ENCODE data around the gene COMMD7.

COMMD7 gene

DNA sequence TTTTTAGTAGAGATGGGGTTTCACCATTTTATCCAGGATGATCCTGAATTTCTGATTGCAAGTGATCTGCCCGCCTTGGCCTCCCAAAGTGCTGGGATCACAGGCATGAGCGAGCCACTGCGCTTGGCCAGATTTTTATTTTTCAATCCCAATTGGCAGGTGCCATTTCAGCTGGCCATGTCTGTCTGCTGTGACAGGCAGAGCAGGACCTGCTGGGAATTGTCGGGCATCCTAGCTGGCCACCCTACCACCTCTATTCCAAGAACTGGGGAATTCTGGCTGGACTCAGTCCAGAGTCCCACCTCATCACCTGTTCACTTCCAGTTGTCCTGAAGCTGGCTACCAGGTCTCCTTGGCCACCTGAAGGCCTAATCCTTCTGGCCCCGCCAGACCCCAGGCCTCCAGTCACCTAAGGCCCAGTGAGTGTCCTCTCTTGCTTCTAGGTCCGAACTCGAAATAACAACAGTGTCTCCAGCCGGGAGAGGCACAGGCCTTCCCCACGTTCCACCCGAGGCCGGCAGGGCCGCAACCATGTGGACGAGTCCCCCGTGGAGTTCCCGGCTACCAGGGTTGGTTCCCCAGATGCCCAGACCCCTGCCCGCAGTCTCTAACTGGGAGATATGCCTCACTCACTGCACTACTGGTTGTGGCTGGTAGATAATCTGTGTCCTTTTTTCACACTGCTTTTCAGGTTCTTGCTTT, 42.9 kb upstream of the COMMD7 start:
- H3K4me3 ChIP-seq (ENCODE audit: low read length) = no peak overlapping the region
- TF ChIP-seq, protein P1, sequence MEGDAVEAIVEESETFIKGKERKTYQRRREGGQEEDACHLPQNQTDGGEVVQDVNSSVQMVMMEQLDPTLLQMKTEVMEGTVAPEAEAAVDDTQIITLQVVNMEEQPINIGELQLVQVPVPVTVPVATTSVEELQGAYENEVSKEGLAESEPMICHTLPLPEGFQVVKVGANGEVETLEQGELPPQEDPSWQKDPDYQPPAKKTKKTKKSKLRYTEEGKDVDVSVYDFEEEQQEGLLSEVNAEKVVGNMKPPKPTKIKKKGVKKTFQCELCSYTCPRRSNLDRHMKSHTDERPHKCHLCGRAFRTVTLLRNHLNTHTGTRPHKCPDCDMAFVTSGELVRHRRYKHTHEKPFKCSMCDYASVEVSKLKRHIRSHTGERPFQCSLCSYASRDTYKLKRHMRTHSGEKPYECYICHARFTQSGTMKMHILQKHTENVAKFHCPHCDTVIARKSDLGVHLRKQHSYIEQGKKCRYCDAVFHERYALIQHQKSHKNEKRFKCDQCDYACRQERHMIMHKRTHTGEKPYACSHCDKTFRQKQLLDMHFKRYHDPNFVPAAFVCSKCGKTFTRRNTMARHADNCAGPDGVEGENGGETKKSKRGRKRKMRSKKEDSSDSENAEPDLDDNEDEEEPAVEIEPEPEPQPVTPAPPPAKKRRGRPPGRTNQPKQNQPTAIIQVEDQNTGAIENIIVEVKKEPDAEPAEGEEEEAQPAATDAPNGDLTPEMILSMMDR (IDR thresholded peaks at IDR 0.05; ENCODE audit: insufficient read depth, low read depth, low read length, missing control alignments) = no peak
- no peak for DNase-seq (ENCODE audit: low read depth)

DNA sequence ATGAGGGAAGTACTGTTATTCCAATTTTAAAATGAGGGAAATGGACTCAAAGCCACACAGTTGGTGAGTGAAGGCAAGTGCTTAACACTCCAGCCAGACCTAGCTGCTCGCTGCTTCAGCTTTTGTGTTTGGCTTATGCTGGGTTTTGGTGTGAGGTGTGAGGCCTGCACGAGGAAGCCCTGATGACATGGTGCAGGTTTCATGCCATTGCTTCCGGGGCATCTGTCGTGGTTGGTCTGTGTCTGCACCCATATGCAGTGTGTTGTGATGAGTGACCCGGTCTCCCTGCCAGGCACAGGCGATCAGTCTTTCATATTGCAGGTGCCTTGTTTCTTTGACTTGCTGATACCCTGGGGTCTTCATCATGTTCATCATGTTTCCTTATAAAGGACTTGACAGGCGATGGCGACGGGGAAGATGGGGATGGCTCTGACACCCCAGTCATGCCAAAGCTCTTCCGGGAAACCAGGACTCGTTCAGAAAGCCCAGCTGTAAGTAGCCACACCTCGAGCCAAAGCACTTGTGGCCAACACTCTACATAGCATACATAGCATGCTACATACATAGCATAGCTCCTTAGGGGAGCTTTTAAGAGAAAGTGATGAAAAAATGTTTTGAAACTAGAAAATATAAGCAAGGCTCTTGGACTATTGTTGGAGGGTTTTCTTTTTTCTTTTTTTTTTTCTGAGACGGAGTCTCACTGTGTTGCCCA, 41.3 kb upstream of the COMMD7 start:
- DNase-seq (ENCODE audit: low read depth) = no peak
- H3K4me3 ChIP-seq (ENCODE audit: low read length) = no peak overlapping the region
- TF ChIP-seq, protein P1 (IDR thresholded peaks at IDR 0.05; ENCODE audit: insufficient read depth, low read depth, low read length, missing control alignments) = no peak

DNA sequence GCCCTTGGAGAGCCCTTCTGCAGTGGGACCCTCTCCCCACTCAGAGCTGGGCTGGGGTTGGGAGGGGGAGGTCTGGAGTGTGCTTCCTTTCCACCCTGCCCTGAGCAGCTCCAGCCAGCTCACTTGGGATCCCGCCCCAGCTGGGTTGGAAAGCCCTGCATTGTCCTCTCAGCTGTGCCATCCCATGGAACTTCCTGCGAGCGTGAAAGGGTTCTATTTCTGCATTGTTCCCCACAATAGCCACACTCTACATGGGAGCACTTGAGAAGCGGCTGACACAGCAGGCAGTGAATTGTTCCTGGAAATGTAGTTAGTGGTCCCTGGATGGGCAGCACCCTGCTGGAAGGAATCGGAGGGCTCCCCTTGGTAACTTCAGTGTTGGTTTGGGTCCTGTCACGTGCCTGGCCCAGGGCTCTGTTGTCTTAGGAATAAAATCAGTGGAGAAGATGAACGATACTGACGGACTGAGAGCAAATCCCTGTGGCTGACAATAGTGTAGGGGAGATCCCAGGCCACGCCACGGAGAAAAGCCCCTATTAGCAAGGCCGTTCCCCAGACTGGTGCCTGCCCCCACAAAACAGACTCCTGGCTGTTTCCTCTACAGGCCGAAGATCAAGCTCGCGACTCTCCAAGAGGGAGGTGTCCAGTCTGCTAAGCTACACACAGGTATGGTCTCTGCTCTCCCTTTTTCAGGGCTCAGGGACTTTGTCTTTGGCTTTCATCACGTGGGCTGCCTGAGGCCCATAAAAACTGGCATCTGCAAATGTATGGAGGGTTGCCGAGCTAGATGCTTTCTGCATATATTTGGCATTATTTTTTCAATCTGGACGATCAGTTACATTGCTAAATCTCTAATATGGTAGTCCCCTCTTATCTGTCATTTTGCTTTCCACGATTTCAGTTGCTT, 37.7 kb upstream of the COMMD7 start:
- DNase-seq (ENCODE audit: low read depth) = no peak
- H3K4me3 ChIP-seq (ENCODE audit: low read length) = no peak overlapping the region
- TF ChIP-seq, protein P1 (IDR thresholded peaks at IDR 0.05; ENCODE audit: insufficient read depth, low read depth, low read length, missing control alignments) = no peak

DNA sequence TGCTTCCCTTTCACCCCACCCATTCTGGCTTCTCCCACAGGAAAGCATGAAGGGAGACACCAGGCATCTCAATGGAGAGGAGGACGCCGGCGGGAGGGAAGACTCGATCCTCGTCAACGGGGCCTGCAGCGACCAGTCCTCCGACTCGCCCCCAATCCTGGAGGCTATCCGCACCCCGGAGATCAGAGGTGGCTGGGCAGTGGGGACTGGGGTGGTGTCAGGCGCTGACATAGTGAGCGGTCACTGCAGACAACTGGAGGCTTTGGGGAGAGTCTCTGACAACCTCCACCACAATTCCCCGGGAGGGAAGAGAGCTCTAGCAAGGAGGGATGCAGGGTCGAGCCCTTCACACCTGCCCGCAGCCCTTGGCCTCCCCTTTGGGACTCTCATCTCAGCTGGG, 37.0 kb upstream of the COMMD7 start:
- DNase-seq (ENCODE audit: low read depth) = no peak
- TF ChIP-seq, protein P1 (IDR thresholded peaks at IDR 0.05; ENCODE audit: insufficient read depth, low read depth, low read length, missing control alignments) = no peak
- H3K4me3 ChIP-seq (ENCODE audit: low read length) = no peak overlapping the region

DNA sequence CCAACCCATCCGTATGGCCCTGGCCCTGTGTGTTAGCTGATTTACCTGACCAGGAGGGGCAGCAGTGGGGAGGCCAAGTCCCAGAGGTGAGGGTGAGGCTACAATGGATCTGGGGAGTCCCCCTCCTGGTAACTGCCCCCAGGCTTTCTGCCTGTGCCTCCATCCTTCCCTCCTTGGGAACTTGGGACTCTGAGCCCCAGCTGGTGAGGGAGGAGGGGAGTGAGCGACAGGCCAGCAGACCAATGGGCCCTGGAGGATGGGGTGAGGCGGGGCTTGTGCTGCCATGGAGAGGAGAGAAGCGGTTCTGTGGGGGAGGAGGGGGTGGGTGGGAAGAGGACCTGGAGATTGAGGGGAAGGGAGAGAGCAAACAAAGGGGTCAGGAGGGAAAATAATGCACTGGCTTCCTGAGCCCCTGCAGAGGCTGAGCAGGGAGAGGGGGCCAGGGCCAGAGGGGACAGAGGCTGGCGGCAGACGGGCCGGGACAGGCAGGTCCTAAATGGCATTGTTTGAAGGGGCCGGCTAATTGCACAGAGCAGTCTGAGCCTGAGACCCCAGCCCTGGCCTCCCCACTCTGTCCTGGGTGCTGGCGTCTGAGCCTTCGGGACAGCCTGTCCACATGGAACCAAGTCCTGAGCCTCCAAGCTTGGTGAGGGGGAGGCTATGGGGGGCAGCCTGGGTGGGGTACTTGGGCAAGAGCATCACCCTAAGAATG, 36.4 kb upstream of the COMMD7 start:
- DNase-seq (ENCODE audit: low read depth) = no peak
- H3K4me3 ChIP-seq (ENCODE audit: low read length) = no peak overlapping the region
- TF ChIP-seq, protein P1 (IDR thresholded peaks at IDR 0.05; ENCODE audit: insufficient read depth, low read depth, low read length, missing control alignments) = no peak

DNA sequence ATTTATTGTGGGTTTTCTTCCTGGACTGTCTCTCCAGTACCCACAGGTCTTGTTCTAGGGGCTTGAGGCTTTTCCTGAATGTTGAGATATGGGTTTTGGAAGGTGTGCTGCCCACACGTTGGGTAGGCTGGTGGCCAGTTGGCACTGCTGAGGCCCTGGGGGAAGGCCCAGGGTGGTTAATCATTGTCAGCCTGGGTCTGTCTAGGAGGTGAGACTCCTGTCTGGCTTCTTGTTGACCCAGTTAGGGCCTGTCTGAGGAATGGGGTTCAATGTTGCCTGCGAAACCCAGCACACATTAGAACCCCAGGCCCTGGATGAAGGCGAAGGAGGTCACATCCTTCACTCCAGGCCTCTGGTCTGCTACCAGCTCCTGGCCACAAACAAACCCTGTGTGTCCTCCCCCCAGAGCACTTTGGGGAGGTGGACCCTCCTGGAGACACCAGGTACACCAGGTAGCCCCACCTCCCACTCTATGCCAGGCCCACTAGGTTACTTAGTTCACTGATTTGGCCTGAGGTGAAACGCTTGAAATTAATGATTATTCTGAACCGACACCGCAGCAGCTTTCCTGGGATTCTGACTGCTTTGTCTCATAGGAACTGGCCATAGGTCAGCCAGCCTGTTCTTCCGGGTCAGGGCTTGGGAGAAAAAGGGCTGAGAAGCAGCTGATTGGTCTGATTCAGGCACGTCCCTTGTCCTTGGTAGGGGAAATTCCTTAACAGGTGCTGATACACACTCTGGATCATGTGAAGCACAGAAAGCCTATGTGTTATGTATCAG, 34.1 kb upstream of the COMMD7 start:
- DNase-seq (ENCODE audit: low read depth) = no peak
- TF ChIP-seq, protein P1 (IDR thresholded peaks at IDR 0.05; ENCODE audit: insufficient read depth, low read depth, low read length, missing control alignments) = no peak
- H3K4me3 ChIP-seq (ENCODE audit: low read length) = no peak overlapping the region

Measured in epithelial cell of esophagus (primary cell).